Fibroblast of skin of left biceps (primary cell): ENCODE data around the gene SOX10.
"Not testable (repeated sequence)": the region's sequence is repeated elsewhere in the genome, so short reads cannot be mapped to it uniquely, and the experiment has no call there.

Source experiments
- DNase-seq, 2 experiments: peaks; one replicate each; pipeline ENCODE4 v3.0.0-alpha.2; 2013; ENCODE audit warnings: low read depth in 2 of 2

The SOX10 gene

GRCh38 chr22:37959231-37959825 is 25.0 kb downstream of the SOX10 start:
- DNase-seq, result no peak

GRCh38 chr22:37957232-37957631 is 27.1 kb downstream of the SOX10 start:
- no peak for DNase-seq

DNA sequence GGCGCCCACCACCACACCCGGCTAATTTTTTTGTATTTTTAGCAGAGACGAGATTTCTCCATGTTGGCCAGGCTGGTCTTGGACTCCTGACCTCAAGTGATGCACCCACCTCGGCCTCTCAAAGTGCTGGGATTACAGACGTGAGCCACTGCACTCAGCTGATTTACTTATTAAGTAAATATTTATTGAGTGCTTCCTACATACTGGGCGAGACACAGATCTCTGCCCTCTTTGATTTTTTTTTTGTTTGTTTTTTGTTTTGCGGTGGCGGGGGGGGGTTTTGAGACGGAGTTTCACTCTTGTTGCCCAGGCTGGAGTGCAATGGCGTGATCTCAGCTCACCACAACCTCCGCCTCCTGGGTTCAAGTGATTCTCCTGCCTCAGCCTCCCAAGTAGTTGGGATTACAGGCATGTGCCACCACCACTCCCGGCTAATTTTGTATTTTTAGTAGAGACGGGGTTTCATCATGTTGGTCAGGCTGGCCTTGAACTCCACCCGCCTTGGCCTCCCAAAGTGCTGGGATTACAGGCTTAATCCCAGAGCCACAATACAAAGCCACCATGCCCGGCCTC is 28.4 kb downstream of the SOX10 start:
- DNase-seq, result not testable (repeated sequence)

GRCh38 chr22:37954686-37955085 is 29.7 kb downstream of the SOX10 start:
- no peak for DNase-seq

DNA sequence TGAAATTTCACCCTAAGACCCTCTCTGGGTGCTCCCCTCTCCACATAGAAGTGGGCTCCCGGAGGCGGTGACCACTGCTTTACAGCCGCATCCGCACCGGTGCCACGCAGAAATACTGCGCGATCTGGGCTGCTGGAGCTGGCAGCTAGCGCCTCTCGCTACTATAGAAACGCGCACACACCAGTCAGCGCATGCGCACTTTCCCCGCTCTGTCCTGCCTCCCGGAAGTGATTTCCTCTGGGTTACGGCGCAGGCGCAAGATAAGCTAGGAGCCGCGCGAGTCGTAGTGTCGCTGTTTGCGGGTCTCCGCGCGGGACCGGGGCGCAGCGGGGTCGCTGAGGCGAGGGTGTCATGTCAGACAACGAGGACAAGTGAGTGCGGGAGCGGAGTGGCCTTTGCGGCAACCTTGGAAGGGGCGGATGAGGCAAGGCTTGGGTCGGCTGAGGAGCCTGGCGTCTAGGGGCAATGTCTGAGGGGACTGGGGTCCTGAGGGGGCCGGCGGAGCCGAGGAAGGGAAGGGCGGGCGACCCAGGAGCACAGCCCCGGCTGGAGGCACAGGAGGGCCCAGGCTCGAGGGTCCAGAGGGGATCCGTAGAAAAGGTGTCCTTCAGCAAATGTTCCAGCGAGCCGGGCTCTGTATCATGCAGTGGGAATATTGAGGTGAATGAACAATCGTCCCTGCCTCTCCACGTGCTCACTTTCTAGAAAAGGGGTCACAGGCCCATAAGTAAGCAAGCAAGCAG is 30.7 kb downstream of the SOX10 start, which contains the start of the genes C22orf23 and POLR2F:
Gene C22orf23, minus strand, starts transcription at position 165 of the 743 bp plus-strand sequence. CDS start 452 bp downstream, outside the sequence.
Gene POLR2F, plus strand, starts transcription at position 263 of the 743 bp plus-strand sequence. Its CDS starts 89 bp downstream, at position 352.
- peak; percentile 78 for DNase-seq

DNA sequence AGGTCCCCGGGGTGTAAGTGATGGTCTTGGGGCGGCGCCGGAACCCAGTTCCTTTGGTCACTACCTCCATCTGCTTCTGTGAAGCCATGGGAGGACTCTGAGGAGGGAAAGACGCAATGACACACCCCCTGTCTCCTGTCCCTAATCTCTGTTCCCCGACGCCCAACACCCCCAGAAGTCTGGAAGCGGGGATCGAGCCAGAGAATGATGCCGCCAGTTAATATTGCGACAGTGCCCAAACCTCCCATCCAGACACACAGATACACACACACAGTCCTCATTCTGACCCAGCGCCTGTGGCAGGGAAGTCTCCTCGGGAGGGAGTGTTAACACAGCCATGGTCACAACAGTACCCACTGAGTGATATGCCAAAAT is 31.3 kb downstream of the SOX10 start:
- DNase-seq, result no peak

- not testable (repeated sequence) for DNase-seq
Observed at GRCh38 chr22:37952629-37953028, 31.7 kb downstream of the SOX10 start.

GRCh38 chr22:37951305-37951704 is 33.0 kb downstream of the SOX10 start:
- DNase-seq, result no peak

GRCh38 chr22:37947142-37947795 is 37.1 kb downstream of the SOX10 start:
- DNase-seq, result not testable (repeated sequence)

- not testable (repeated sequence) for DNase-seq
Observed at GRCh38 chr22:37944423-37944822, 39.9 kb downstream of the SOX10 start.

GRCh38 chr22:37943825-37944198 is 40.5 kb downstream of the SOX10 start:
- no peak for DNase-seq

- no peak for DNase-seq
Observed at GRCh38 chr22:37943136-37943824, 41.1 kb downstream of the SOX10 start.

DNA sequence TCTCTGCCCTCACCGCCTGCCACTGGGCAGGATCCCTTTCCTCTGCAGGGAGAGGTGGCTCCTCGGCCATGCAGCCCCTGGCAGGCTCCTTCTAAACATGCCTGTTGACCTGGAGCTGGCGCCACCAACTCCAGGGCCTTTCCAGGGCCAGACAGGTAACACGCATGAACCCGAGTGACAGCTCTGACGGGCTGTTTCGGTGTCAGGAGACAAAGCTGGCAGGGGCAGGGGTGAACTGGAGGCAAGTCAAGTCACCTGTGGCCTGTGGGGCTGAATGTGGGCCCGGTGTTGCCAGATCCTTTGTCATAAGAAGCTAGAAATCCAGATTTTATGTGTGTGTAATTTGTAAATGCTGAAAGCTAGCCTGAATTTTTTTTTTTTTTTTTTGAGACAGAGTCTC is 42.2 kb downstream of the SOX10 start:
- no peak for DNase-seq

GRCh38 chr22:37940698-37941376 is 43.5 kb downstream of the SOX10 start:
- DNase-seq, result no peak

- DNase-seq, result peak; percentile 72 to 76
Observed at GRCh38 chr22:37933711-37934376, 50.5 kb downstream of the SOX10 start.

DNA sequence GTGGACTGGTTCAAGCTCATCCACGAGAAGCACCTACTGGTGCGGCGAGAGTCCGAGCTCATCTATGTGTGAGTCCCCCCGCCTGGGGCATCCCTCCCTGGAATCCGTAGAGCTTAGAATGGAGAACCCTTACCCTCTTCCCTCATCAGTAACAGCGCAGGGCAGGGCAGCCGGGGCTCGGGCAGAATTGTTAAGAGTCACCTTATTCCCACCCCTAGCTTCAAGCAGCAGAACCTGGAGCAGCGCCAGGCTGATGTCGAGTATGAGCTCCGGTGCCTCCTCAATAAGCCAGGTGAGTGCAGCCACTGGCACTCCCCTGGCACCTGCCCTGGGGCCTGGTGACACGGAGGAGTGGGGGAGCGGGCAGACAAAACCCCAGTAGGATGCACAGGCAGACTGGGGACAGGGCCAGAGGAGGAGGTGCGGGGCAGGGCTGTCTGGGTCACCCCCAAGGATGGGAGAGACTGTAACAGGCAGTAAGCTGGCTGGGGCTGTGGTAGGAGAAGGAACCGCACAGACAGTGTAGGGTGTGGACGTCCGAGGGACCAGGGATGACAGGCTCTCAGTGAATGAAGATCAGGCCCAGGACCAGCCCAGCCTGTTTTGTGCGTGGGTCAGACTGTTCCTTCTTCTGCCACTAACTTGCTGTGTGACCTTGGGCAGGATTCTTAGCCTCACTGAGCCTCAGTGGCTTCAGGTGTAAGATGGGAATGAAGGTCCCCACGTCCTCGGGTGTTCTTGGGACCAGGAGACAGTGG is 51.4 kb downstream of the SOX10 start:
- no peak for DNase-seq

GRCh38 chr22:37932401-37932800 is 52.0 kb downstream of the SOX10 start:
- DNase-seq, result no peak

GRCh38 chr22:37931893-37932389 is 52.4 kb downstream of the SOX10 start:
- DNase-seq, result no peak

GRCh38 chr22:37930952-37931440 is 53.4 kb downstream of the SOX10 start:
- DNase-seq, result no peak
